HG02588 (cell line): ENCODE data around the gene HECTD1.
A peak's percentile ranks its signal among the peaks of the same experiment; 100 is the strongest.
"Not testable (repeated sequence)": the region's sequence is repeated elsewhere in the genome, so short reads cannot be mapped to it uniquely, and the experiment has no call there.

Source experiments
- ATAC-seq: cut with Tn5 transposase; IDR thresholded peaks from one replicate; pipeline ENCODE4 v1.9.1; 2021; ENCODE audit warnings: mild to moderate bottlenecking, moderate library complexity; ENCODE audit not compliant: unreplicated experiment

The HECTD1 gene

DNA sequence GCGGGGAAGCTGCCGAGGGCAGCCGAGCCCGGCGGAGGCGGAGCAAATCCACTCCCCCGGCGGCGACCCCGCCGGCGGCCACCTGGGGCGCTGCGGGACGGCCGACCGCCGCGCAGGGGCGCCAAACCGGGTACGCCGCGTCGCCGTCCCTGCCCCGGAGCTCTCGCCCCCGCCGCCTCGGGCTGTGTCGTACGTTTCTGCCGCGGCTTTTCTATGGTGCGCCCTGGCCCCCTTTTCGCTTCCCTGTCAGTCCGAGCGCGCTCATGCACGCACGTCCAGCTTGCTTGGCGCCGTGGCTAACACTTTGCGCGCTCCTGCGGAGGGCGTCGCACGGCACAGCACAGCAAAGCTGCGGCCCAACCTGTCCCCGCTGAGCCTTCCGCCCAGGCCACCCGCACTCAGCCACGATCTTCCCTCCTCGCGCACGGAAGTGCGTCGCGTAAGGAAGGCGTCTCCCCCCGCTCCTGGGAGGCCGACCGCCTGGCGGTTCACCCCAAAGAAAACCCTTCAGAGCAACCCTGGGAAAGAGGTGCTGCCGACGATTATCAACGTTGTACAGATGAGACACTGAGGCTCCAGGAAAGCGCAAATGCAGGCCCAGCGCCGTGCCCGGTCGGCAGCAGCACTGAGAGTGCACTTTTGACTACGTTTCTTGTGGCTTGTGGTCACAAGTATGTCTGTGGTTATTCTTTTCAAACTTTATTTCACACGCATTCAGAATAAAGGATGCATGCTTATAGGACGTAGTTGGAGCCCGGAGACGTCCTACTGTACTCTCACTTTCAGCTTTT lies at the start of gene HECTD1:
Gene HECTD1 (minus strand): TSS at position 39 of the 791 bp plus-strand sequence. CDS start 1,857 bp downstream, outside the sequence.
- peak; percentile 73 for ATAC-seq

DNA sequence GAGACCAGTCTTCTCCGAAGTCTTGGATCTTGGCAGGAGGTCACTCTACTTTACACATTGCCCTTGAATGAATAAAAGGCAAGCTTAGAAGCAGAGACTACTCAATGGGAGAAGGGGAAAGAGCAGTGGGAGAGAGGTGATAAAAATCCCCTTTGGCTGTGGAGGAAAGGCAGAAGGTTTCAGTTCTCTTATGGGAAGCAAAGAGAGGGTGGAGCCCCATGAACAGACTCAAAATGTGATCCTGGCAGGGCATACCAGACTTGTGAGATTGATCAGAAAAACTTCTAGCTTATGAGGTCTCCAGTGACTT lies 49.6 kb upstream of the HECTD1 start:
- no peak for ATAC-seq

DNA sequence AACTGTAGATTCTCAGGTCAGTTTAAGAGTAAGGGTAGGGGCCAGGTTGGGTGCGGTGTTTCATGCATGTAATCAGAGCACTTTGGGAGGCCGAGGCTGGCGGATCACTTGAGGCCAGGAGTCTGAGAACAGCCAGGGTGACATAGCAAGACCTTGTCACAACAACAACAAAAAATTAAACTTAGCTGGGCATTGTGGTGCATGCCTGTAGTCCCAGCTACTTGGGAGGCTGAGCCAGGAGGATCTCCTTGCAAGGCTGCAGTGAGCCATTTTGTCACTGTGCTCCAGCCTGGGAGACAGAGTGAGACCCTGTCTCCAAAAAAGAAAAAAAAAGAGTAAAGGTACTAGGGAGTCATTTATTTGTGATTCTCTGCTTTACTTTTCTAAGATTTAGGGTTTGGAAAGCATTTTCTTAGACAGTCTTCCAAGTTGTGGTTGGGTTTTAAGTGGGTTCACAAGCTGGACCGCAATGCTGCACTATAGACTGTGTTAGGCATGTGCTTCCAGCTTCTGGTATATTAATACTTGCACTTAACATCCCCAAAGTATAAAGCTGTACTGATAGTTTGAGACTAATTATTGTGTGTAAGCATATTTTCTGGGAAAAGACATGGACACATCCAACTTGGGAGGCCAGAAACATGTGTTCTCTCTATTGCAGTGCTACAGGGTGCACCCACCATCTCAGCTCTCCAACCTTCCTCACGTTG lies 49.1 kb upstream of the HECTD1 start:
- no peak for ATAC-seq

DNA sequence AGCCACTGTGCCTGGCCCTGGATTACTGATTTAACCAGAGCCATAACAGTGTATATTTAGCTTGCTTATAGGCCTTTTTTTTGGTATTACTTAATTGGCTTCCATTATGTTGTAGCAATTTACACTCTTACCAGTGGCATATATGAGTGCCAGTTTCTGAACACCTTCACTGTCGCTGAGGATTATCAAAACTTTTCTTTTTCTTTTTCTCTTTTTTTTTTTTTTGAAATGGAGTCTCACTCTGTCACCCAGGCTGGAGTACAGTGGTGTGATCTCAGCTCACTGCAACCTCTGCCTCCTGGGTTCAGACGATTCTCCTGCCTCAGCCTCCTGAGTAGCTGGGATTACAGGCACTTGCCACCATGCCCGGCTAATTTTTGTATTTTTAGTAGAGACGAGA lies 48.3 kb upstream of the HECTD1 start:
- not testable (repeated sequence) for ATAC-seq

DNA sequence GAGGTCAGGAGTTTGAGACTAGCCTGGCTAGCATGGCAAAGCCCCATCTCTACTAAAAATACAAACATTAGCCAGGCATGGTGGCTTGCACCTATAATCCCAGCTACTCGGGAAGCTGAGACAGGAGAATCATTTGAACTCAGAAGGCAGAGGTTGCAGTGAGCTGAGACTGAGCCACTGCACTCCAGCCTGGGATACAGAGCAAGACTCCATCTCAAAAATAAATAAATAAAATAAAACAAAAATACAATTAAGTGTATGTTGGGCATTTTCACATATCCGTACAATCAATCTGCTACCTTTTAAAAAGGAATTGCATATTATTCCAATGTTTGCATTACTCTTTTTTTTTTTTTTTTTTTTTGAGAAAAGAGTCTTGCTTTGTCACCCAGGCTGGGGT lies 47.7 kb upstream of the HECTD1 start:
- no peak for ATAC-seq

DNA sequence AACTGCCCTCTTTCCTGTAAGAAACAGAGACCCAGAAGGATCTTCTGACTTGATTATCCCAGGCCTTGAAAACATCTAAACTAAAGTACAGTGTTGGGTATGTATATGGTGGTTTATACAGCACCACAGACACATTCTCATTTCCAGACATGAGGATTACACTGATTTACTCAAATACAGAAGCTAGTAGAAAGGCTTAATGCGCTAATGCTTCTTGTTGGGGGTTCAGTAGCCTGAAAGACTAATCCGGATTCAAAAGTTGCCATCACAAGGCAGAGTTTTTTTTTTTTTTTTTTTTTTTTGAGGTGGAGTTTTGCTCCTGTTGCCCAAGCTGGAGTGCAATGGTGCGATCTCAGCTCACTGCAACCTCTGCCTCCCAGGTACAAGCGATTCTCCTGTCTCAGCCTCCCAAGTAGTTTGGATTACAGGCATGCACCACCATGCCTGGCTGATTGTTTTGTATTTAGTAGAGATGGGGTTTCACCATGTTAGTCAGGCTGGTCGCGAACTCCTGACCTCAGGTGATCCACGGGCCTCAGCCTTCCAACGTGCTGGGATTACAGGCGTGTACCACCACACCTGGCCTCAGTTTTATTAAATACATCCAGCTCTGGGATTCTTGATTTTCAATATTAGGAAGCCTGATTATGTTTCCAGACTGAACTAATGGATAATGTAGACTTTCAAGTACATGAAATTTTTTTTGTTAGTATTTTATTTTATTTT lies 46.3 kb upstream of the HECTD1 start:
- no peak for ATAC-seq

DNA sequence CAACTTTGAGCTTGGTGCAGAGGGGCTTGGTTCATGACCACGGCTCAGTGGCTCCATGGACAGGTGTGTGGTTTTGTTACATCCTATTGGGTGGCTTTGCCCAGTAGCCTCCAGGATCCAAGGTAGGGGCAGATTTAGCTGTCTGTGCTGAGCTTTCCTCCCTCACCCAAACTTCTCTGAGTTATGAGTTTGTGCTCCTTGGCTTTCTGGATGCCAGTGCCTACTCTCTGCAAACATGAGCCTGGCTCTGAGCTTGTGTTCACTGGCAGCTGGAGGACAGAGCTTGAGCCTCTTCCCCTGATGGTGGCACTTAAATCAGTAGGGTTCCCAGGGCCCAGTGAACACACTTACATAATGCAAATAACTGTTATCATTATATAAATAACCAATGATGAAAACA lies 45.3 kb upstream of the HECTD1 start:
- no peak for ATAC-seq

DNA sequence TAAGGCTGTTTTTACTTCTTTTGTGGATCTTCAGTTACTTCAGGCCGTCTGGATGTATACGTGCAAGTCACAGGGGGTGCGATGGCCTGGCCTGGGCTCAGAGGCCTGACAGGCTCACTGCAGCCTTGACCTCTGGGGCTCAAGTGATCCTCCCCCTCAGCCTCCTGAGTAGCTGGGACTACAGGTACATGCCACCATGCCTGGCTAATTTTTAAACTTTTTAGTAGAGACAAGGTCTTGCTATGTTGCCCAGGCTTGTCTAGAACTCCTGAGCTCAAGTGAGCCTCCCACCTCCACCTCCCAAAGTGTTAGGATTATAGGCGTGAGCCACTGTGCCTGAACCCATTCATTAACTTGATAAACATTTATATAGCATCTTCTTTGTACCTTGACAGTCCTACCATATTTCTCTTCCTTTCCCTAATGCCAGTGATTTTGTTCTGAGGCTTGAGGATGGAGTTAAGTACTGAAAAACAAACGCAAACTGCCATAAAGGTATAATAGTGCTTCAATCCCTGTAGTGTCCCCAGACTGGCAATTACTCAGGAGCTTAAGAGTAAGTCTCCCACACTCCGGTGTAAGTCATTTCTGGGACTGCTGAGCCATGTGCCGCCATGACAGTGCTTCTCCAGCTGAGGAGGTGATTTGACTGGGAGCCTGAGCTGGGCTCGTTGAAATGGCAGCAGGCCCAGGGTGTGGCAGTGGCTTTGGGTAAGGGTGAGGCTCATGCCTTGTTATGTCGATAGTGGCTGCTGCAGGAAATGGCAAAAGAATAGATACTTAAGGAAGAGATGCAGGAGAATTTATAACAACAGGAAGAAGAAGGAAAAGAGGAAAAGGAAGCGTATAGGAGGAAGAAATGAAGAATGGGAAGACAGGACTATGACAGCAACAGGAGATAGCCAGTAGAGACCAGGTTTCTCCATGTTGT lies 43.7 kb upstream of the HECTD1 start:
- no peak for ATAC-seq

DNA sequence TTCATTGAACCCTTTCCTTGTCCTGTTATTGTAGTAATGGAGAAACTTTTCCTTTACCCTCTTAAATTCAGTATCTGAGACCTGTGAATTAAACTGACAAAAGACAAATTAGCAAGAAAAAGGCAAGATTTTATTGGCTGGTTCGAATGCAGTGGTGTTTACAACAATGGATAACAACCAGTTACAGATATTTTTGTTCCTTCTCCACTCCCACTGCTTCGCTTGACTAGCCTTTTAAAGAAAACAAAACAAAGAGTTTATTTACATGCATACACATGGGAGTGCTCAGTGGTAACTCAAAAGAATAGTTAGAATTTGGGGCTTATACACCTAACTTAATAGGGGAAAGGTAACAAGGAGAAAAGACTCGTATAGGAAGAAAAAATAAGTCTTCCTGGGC lies 37.0 kb upstream of the HECTD1 start:
- no peak for ATAC-seq

DNA sequence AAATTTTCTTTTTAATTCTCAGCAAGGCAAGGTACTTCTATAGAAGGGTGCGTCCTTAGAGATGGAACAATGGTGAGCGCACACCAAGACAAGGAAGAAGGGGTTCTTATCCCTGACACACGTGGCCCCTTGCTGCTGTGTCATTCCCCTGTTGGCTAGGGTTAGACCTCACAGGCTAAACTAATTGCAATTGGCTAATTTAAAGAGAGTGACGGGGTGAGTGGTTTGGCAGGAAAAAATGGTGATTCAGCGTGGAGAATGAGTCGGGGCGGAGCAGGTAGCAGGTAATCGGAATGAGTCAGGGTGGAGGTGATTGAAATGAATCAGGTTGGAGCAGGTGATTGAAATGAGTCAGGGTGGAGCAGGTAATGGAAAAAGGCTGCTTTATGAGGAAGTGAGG lies 36.3 kb upstream of the HECTD1 start:
- ATAC-seq: no peak

DNA sequence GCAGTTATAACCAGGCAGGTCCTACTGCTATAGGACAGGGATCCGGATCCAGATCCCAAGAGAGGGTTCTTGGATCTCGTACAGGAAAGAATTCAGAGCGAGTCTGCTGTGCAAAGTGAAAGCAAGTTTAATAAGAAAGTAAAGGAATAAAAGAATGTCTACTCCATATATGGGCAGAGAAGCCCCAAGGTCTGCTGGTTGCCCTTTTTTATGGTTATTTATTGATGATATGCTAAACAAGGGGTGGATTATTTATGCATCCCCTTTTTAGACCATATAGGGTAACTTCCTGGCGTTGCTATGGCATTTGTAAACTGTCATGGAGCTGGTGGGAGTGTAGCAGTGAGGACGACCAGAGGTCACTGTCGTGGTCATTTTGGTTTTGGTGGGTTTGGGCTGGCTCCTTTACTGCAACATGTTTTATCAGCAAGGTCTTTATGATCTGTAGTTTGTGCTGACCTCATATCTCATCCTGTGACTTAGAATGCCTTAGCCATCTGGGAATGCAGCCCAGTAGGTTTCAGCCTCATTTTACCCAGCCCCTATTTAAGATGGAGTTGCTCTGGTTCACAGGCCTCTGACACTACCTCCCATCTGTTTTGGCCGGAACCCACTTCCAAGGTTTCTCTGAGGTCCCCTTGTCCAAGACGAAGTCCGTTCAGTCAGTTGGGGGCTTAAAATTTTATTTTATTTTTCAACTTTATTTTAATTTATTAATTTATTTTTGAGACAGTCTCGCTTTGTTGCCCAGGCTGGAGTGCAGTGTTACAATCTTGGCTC lies 34.8 kb upstream of the HECTD1 start:
- not testable (repeated sequence) for ATAC-seq

DNA sequence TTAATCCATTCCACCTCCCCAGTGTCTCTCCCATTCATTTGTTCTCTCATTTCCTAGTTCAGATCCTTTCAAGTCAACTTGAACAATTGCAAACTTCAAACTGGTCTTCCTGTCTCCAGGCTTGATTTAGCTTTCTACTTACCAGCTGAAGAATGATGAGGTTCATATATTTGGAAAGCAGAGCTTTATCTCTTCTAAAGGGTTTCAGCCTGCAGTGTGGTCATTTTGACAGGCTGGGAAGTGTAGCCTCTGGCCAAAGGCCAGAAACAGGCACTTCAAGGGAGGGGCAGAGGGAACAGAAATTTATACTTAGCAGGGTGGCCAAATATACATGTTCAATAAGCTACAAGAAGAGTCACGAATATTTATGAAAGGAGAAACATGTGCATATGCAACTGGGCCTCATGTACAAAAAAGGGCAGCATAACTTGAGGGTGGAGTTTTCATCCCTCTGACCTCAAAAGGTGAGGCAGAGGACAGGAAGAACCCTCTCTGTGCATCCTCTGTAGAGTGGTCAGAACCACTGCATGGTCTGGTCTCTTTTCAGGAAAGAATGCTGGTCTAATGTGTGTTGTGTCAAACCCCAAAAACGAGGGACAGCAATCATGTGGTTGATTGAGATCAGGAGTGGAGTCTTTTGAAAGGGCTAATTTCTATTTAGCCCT lies 34.0 kb upstream of the HECTD1 start:
- ATAC-seq: no peak

DNA sequence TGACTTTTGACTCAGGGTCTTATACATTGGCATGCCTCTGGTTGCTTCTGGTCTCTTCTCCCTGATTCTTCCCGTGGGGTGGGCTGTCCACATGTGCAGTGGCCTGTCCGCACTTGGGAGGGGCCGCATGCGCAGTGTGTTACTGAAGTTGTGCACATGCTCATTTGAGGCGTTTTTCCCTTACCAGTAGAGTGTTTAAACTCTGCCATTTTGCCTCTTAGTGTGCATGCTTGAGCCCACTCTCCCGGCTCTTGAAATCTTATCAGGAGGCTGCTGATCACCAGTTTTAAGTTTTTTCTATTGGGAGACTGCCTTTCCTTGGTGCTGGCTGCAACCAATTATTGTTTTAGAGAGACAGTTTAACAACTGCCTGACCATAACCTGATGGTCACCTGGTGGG lies 32.1 kb upstream of the HECTD1 start:
- no peak for ATAC-seq

DNA sequence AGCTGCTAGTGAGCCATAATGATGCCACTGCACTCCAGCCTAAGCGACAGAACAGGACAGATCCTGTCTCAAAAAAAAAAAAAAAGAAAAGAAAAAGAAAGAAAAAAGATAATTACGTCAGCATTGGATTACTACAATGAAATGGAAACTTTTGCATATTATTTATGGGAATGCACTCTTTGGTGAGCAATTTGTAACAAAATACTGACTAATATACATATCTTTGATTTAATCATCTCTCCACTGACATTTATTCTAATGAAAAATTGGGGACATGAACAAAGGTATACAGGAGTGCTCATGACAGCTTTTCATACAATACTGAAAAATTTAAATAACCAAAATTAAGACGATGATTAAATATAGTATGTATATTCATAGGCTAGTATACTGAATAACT lies 27.9 kb upstream of the HECTD1 start:
- ATAC-seq: no peak

DNA sequence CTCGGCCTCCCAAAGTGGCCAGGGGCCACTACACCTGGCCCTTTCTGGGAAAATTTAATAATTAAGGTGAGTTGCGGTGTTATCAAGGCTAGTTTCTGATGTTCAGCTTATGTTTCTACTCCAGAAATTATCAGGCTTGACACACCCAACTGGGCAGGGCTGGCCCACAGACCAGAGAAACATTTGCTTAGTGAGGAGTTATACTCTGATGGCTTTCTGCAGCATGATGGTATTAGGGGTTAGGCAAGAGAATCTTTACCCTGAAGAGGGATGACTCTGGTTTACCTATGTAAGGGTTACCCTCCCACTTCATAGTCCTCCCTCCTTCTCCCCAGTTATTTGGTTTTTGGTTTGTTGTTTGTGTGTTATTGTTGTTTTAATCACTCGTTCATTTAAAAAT lies 24.5 kb upstream of the HECTD1 start:
- no peak for ATAC-seq

DNA sequence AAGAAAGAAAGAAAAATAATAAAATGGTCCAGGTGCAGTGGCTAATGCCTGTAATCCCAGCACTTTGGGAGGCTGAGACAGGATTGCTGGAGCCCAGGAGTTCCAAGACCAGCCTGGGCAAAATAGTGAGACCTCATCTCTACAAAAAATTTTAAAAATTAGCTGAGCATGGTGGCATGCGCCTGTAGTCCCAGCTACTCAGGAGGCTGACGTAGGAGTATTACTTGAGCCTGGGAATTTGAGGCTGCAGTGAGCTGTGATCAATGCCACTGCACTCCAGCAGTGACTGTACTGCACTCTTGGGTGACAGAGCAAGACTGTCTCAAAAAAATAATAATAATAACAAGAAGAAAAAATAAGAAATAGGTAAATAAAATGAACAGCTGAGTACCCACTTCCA lies 23.7 kb upstream of the HECTD1 start:
- not testable (repeated sequence) for ATAC-seq

DNA sequence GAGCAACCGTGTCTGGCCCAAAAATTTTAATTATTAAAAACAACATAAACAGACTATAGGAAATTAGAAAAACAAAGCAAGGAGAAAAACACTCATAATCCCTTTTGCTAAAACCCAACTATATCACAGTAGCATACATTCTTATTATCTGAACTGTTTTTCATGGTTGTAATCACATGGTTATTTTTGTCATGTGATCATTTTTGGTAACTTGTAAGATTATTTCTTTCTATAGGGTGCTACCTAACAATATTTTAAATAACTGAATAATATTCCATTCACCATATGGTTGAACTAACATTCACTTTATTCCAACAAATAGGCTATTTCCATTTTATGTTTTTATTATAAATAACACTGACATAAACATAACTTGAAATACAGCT lies 23.0 kb upstream of the HECTD1 start:
- no peak for ATAC-seq

DNA sequence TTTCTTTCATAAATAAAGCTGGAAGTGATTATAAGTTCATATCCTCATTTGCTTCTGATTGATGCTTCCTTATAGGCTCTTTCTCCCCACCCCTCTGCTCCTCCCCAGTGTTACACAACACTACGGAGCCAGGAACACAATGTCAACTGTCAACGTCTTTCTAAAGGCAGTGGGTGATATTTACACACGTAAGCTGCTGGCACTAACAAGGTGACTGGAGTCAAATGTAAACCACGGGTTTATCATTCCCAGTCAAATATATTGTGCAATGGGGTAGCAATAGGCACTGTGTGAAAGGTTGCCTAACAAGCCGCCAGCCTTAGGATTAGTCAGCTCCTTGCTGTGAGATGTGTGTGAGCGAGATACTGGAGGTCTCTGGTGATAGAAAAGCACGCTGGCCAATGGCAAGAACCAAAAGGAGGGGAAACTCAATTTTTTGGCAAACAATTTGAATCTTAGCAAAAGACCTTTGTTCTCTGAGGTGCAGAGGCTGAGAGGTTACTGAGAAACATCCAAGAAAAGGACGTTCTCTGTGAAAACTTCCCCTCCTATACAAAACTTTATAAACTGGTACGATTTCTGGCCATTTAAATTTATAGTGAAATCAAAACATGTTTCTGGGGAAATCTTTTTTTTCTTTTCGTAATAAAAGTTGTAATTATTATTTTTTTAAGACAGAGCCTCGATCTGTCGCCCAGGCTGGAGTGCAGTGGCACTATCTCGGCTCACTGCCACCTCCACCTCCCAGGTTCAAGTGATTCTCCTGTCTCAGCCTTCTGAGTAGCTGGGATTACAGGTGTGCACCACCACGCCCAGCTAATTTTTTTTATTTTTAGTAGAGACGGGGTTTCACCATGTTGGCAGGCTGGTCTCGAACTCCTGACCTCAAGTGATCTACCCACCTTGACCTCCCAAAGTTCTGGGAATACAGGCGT lies 22.3 kb upstream of the HECTD1 start:
- no peak for ATAC-seq

DNA sequence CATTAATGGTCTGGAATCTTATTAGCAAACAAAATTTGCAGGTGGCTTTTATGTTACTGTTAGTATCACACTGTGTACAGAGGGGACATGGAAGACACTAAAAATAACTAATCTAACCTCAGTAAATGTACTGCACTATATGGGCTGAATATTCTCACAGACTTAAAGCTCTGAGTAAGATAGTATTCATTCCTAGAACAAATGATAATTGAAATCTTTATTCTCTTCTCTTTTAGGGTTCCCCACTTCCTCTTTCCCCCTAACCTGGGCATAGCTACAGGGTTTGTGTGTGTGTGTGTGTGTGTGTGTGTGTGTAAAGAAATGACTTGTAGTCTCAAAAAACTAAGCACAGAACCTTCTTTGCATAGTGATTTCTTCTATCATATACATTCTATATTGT lies 21.4 kb upstream of the HECTD1 start:
- peak; percentile 68 for ATAC-seq
